HL-60 (cell line): ENCODE data around the gene TTC28.
"Not testable (repeated sequence)": the region's sequence is repeated elsewhere in the genome, so short reads cannot be mapped to it uniquely, and the experiment has no call there.

ENCODE experiments used
- DNase-seq, 2 experiments: peaks; one replicate each; pipeline ENCODE4 v3.0.0-alpha.2; 2010 to 2020; ENCODE audit warnings: low read depth in 1 of 2, low spot score in 1 of 2
- H3K27ac ChIP-seq: fragments of 250-450 bp; sonication (Bioruptor Pico); replicated peaks from 2 replicates; pipeline ENCODE4 v1.5.1; 2020; ENCODE audit warnings: mild to moderate bottlenecking, moderate library complexity
- H3K27me3 ChIP-seq: fragments of 250-450 bp; sonication (Bioruptor Pico); 2 replicates; pipeline ENCODE4 v1.5.1; 2021; ENCODE audit warnings: mild to moderate bottlenecking, moderate library complexity; ENCODE audit not compliant: insufficient read depth, poor library complexity, severe bottlenecking
- H3K4me3 ChIP-seq: replicated peaks from 2 replicates; pipeline ENCODE4 v1.5.1; 2011; ENCODE audit warnings: mild to moderate bottlenecking, control low read depth, low read length; ENCODE audit not compliant: insufficient read depth
- CTCF ChIP-seq: IDR thresholded peaks from one replicate; pipeline ENCODE4 v1.5.1; 2011; ENCODE audit warnings: low read length, control low read depth, inconsistent platforms; ENCODE audit not compliant: insufficient read depth
- GABPA ChIP-seq: IDR thresholded peaks from 2 replicates; pipeline ENCODE4 v1.6.1; 2012; ENCODE audit warnings: low read depth
- POLR2AphosphoS5 ChIP-seq: IDR thresholded peaks from 2 replicates; pipeline ENCODE4 v1.6.1; 2012; ENCODE audit warnings: low read depth
- REST ChIP-seq: IDR thresholded peaks from 2 replicates; pipeline ENCODE4 v1.6.1; 2012; ENCODE audit warnings: low read depth; ENCODE audit not compliant: insufficient replicate concordance
- SPI1 ChIP-seq: IDR thresholded peaks from 2 replicates; pipeline ENCODE4 v1.6.1; 2012; ENCODE audit warnings: low read depth, mild to moderate bottlenecking, borderline replicate concordance

TTC28 gene

GRCh38 chr22:28538922-28539321, 140.7 kb downstream of the TTC28 start:
- no peak for DNase-seq
- H3K27me3 ChIP-seq: no peaks in the 10 kb centered on the region
- no peak overlapping the region for H3K27ac ChIP-seq
- TF ChIP-seq REST (no peak), POLR2AphosphoS5 (no peak), SPI1 (no peak), CTCF (no peak), GABPA (no peak)
- no peak overlapping the region for H3K4me3 ChIP-seq

GRCh38 chr22:28530565-28530964, 149.1 kb downstream of the TTC28 start:
- not testable (repeated sequence) for DNase-seq, H3K4me3 ChIP-seq, H3K27me3 ChIP-seq

GRCh38 chr22:28529144-28529543, 150.5 kb downstream of the TTC28 start:
- not testable (repeated sequence) for H3K27me3 ChIP-seq, H3K4me3 ChIP-seq, DNase-seq, H3K27ac ChIP-seq

More at GRCh38 chr22:28530565-28530964, 149.1 kb downstream of the TTC28 start:
- not testable (repeated sequence) for H3K27ac ChIP-seq

- H3K4me3 ChIP-seq: no peak overlapping the region
- DNase-seq: no peak
- H3K27ac ChIP-seq: no peak overlapping the region
- TF ChIP-seq SPI1 (no peak), REST (no peak), CTCF (no peak), GABPA (no peak), POLR2AphosphoS5 (no peak)
- H3K27me3 ChIP-seq: no peaks in the 10 kb centered on the region
Observed at GRCh38 chr22:28521451-28521850, 158.2 kb downstream of the TTC28 start.

GRCh38 chr22:28514321-28514821, 165.3 kb downstream of the TTC28 start:
- TF ChIP-seq POLR2AphosphoS5 (no peak), REST (no peak), CTCF (no peak), SPI1 (no peak), GABPA (no peak)
- no peak overlapping the region for H3K4me3 ChIP-seq
- no peak overlapping the region for H3K27ac ChIP-seq
- no peak for DNase-seq
- H3K27me3 ChIP-seq: no peaks in the 10 kb centered on the region

GRCh38 chr22:28512387-28512786, 167.3 kb downstream of the TTC28 start:
- H3K4me3 ChIP-seq, DNase-seq, H3K27me3 ChIP-seq, H3K27ac ChIP-seq: not testable (repeated sequence)
